Measurements from ENCODE around the gene ADAMTS18.

- TF ChIP-seq CTCF (IDR thresholded peaks at IDR 0.05), result no peak
- TF ChIP-seq POLR2AphosphoS5 (IDR thresholded peaks at IDR 0.05), result no peak
These were observed 98.2 kb downstream of the ADAMTS18 start for GRCh38 chr16:77336637-77337036.

Data from prostate gland (tissue), 2 donors.